Right cardiac atrium (tissue), 5 donors: ENCODE measurements around the gene MAPK12. TPM values are rescaled to one million over a fixed set of nuclear protein-coding genes. Genes with fewer than 3 reads are reported as not detected.
A peak's percentile ranks its signal among the peaks of the same experiment; 100 is the strongest.

ENCODE experiments used
- ATAC-seq, 2 donors: fragments of 200-7000 bp; cut with Tn5 transposase; one replicate each; pipeline versions ENCODE4 v1.8.0 to v1.9.1; 2020; ENCODE audit warnings: moderate library complexity in 2 of 2, mild to moderate bottlenecking in 1 of 2
- DNase-seq, 3 donors: peaks; one replicate each; pipeline ENCODE4 v3.0.0-alpha.2; 2020
- H3K27ac ChIP-seq: one replicate; pipeline ENCODE4 v1.5.1; 2013; ENCODE audit warnings: mild to moderate bottlenecking, low read length, control low read depth, moderate library complexity
- H3K27me3 ChIP-seq: one replicate; pipeline ENCODE4 v1.6.1; 2013; ENCODE audit not compliant: control insufficient read depth, insufficient read depth
- H3K4me1 ChIP-seq: one replicate; pipeline ENCODE4 v1.6.1; 2013; ENCODE audit warnings: low read length; ENCODE audit not compliant: control insufficient read depth, insufficient read depth
- H3K4me3 ChIP-seq: one replicate; pipeline ENCODE4 v1.5.1; 2013; ENCODE audit warnings: low read length, control low read depth
- H3K9me3 ChIP-seq: one replicate; pipeline ENCODE4 v1.6.1; 2013; ENCODE audit warnings: low read length; ENCODE audit not compliant: control insufficient read depth
- WGBS: extraction: QIAGEN DNeasy Blood & Tissue Kit; methylation state at CpG from one replicate; pipeline ENCODE4 v1.1.7; 2013; 5-methylcytosine and 5-hydroxymethylcytosine counted together
- intact Hi-C, 4 donors: fragments of 100-400 bp; cut with DNase I; formaldehyde crosslinking; loops; one replicate each; pipeline versions ENCODE4 v1.11.0 to v1.14.0; 2022 to 2023
- polyA plus RNA-seq: library from polyadenylated mRNA; stranded (reverse); fragments of 200-250 nt; gene quantifications from one replicate; pipeline ENCODE4 v1.2.3, GENCODE V29; 2013
- total RNA-seq, 4 donors: library from RNA; stranded (reverse); fragmentation: NEBNext Ultra II Directional; extraction: Animal tissue kit (Norgen Biotek cat#: 25700); gene quantifications; one replicate each; pipeline ENCODE4 v1.2.1, GENCODE V29; 2021
- donor health status: healthy with polysubstance abuse.
- donor health status: DM: no; HTN: yes; CAD: no.
- donor health status: DM: no; HTN: no; CAD: no.
- donor health status: DM: no; HTN: yes; CAD: no; lungs with severe emphysema.
- donor health status: DM: yes; HTN: yes; CAD: no.

MAPK12 gene
- total and polyA plus RNA-seq, 5 donors: 10.5 to 15.2 (median 11.5) TPM

DNA sequence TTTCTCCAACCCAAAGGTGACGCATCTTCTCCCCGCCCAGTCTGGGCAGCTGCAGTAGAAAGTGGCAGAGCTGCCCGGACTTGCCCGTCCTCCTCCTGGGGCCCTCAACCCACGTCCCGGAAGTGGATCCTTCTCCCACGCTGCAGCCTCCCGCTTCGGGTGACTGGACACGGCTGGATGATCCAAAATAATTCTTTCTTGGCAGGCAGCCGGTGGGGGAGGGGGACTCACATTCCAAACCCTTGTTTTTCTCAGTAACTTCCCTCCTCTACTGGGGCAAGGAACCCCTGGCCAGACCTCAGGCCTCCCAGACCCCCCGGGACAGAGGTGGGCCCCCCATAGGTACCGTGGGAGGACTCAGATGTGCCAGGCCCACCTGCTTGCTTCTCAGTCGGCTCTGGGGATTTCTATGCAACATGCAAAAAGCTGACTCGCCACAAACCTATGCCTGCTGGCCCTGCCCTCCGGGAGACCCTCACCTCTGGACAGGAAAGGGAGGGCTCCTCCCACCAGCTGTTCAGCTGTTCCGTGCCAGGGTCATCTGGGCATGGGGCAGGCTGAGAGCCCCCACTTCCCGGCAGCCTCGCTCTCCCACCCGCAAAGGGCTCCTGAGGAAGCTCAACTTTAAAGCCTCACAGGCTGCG, 44.6 kb upstream of the MAPK12 start:
- intact Hi-C loops: no loop called here
- WGBS: 1% methylated on average over 21 of the region's 21 CpGs

GRCh38 chr22:50305393-50305922, 44.0 kb upstream of the MAPK12 start:
- Histone ChIP-seq H3K9me3 (no peaks in the 10 kb centered on the region), H3K27ac (peak overlapping the region; percentile 76), H3K4me3 (peak overlapping the region; percentile 84), H3K4me1 (peaks cover 16% of the 10 kb centered on the region), H3K27me3 (no peaks in the 10 kb centered on the region)
- DNase-seq (peak in 1 of 3 donors; percentile 70), ATAC-seq (no peak)
- intact Hi-C loops: no loop called here
- WGBS: 49% methylated on average over 14 of the region's 14 CpGs

More for the DNA sequence above, 44.6 kb upstream of the MAPK12 start:
- H3K4me3 ChIP-seq: peak overlapping the region; percentile 84
- H3K27ac ChIP-seq: peak overlapping the region; percentile 76
- no peaks in the 10 kb centered on the region for H3K9me3 ChIP-seq
- no peaks in the 10 kb centered on the region for H3K27me3 ChIP-seq
- DNase-seq (peak; percentile 84 to 94 (median 92)), ATAC-seq (peak; percentile 49 to 54)
- H3K4me1 ChIP-seq: peaks cover 16% of the 10 kb centered on the region

- Histone ChIP-seq H3K9me3 (no peaks in the 10 kb centered on the region), H3K27me3 (no peaks in the 10 kb centered on the region), H3K4me3 (no peak overlapping the region), H3K27ac (peak overlapping the region; percentile 76), H3K4me1 (peaks cover 16% of the 10 kb centered on the region)
- peak; percentile 60 to 88 (median 88) for DNase-seq
- WGBS: 33% methylated on average over 22 of the region's 22 CpGs
- intact Hi-C loops: no loop called here
- peak in 1 of 2 donors; percentile 1 for ATAC-seq
Observed at GRCh38 chr22:50304528-50305392, 43.3 kb upstream of the MAPK12 start.

DNA sequence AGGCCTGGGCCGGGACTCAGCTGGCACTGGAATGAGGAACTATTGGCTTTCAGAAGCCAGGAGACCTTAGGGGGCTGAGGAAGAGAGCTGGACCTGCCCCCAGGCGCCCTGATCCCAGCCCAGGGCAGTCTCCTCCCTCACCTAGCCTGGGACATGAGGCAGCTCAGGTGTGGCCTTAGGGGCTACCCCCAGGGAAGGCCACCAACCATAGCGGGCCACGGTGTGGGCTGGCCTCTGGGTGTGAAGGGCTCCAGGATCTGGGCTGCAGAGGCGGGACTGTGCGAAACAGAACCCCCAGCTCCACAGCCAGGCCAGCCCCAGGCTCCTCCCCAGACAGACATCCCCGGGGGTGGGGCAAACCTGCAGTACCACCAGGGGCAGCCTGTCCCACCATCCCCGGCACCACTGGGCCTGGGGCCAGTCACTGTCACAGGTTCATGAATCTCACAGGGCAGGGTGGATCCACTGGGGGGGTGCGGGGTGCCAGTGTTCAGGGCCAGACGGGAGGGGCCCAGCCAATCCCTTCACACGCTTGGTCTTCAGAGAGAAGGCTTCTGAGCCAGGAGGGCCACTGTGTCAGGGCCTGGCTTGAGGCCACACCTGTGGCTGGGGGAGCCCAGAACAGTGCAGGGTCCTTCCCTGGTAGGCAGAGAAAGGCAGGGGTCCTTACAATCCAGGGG, 42.5 kb upstream of the MAPK12 start:
- H3K4me1 ChIP-seq: peaks cover 14% of the 10 kb centered on the region
- DNase-seq: peak; percentile 54 to 90 (median 83)

DNA sequence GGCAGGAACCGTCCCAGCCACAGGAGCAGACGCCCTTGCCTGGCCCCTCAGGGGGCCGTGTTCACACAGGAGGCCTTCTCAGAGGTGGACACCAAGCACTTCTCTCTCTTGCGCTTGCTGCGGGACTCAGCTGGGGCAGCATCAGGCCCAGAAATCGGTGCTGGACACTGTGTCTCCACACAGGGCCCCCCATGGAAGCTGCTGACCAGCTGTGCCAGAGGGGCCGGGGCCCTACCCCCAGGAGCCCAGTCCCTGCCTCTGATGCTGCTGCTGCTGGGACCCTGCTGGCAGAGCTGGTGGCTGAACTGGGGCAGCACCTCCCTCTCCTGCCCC, 42.0 kb upstream of the MAPK12 start:
- intact Hi-C loops: no loop called here
- Histone ChIP-seq H3K27ac (peak overlapping the region; percentile 71), H3K9me3 (no peaks in the 10 kb centered on the region), H3K4me1 (peaks cover 16% of the 10 kb centered on the region), H3K27me3 (no peaks in the 10 kb centered on the region), H3K4me3 (no peak overlapping the region)
- ATAC-seq (no peak), DNase-seq (peak in 1 of 3 donors; percentile 79)
- 52% methylated on average over 7 of the region's 7 CpGs for WGBS

More for the DNA sequence above, 42.5 kb upstream of the MAPK12 start:
- H3K27ac ChIP-seq: peak overlapping the region; percentile 71
- ATAC-seq: no peak
- WGBS: 38% methylated on average over 11 of the region's 11 CpGs
- intact Hi-C loops: no loop called here
- no peaks in the 10 kb centered on the region for H3K27me3 ChIP-seq
- no peaks in the 10 kb centered on the region for H3K9me3 ChIP-seq
- H3K4me3 ChIP-seq: no peak overlapping the region

DNA sequence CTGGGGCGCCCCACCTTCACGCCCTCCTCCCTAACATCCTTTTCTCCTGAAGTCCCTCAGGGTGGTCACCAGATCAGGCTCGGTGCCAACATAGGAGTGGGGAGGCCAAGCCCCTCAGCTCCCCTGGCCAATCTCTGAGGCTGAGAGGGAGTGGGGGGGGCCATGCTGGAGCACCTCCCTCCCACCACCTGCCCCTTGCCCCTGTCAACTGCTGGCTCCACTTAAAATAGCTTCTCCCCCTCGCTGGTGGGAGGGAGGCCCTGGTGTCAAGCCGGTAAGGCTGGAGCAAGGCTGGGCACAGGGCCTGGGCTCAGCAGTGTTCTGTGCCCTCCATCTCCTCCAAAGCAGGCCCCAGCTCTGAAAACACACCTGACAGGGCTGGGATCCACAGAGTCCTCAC, 41.1 kb upstream of the MAPK12 start:
- no peaks in the 10 kb centered on the region for H3K27me3 ChIP-seq
- H3K27ac ChIP-seq: peak overlapping the region; percentile 71
- peaks cover 13% of the 10 kb centered on the region for H3K4me1 ChIP-seq
- DNase-seq (peak in 2 of 3 donors; percentile 77 to 84), ATAC-seq (peak in 1 of 2 donors; percentile 6)
- H3K9me3 ChIP-seq: no peaks in the 10 kb centered on the region
- H3K4me3 ChIP-seq: no peak overlapping the region
- 47% methylated on average over 5 of the region's 5 CpGs for WGBS
- intact Hi-C loops: no loop called here

DNA sequence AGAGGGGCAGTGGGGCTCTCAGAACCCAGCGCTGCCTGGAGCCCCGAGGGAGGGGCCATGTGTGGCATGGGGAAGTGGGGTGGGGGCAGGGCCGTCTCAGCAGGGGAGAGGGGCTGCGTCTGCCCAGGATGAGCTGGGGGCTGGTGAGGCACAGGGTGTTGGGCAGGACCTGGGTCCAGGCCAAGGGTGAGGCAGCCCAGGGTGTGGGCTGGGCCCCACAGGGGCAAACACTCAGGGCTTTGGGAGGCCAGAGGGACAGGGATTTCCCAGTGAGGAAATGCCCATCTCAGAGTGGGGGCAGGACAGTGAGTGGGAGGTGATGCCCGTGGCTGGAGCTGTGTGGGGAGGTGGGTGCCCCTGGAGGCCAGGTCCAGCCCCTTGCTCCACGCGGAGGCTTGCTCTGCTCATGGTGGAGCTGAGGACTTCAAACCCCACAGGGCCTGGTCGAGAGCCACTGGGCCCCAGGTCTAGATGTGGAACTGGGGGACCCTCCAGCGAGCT, 40.6 kb upstream of the MAPK12 start:
- ATAC-seq: peak; percentile 1 to 3
- peak in 2 of 3 donors; percentile 76 to 84 for DNase-seq
- Histone ChIP-seq H3K4me3 (no peak overlapping the region), H3K27me3 (no peaks in the 10 kb centered on the region), H3K27ac (peak overlapping the region; percentile 71), H3K4me1 (peaks cover 13% of the 10 kb centered on the region), H3K9me3 (no peaks in the 10 kb centered on the region)
- intact Hi-C loops: no loop called here
- WGBS: 33% methylated on average over 9 of the region's 9 CpGs

DNA sequence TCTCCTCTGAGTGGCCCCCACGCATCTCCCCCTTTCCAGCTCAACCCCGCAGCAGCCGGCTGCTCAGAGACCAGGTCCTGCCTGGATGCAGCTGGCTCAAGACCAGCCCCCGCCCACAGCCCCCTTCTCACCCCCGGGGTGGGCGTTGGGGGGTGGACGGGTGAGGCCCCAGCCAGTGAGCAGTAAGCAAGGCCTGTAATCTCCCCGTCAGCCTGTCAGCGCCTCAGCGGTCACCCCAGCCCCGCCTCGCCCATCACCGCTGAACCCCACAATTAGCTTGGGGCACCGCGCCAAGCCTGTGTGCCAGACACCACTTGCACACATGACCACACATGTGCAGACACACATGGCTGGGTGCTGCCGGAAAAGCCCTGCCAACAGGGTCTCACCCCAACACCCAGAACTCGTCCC, 40.1 kb upstream of the MAPK12 start:
- H3K9me3 ChIP-seq: no peaks in the 10 kb centered on the region
- no peak for ATAC-seq
- no peak overlapping the region for H3K4me3 ChIP-seq
- peaks cover 13% of the 10 kb centered on the region for H3K4me1 ChIP-seq
- peak overlapping the region; percentile 71 for H3K27ac ChIP-seq
- WGBS: 36% methylated on average over 17 of the region's 17 CpGs
- intact Hi-C loops: no loop called here
- DNase-seq: peak in 2 of 3 donors; percentile 78 to 82
- no peaks in the 10 kb centered on the region for H3K27me3 ChIP-seq

DNA sequence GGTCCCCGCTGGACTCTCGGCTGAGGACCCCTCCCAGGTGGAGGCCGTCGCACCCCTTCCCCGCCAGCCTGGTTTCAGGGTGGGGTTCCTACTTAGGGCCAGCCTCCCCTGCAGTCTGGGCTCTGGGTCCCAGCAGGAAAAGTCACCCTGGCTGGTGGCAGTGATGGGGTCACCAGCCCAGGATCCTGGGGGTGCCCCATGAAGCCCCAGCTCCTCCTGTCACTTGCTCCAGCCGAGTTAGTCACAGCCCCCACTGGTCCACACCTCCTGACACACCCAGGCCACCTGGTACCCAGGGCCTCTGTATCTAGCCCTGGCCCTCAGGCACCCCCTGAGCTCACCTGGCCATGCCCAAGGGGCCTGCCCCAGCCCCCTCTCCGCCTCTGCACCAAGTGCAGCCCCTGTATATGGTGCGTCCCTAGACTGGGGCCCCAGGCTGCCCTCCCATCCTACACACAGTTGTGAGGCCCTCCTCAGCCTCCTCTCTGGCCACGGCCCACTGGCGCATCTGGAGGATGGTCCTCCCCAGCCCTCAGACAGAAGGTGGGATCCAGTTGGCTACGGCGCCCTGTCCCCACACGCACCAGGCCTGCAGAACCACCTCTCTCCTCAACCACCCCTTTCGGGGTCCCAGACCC, 39.3 kb upstream of the MAPK12 start:
- Histone ChIP-seq H3K9me3 (no peaks in the 10 kb centered on the region), H3K4me1 (peaks cover 13% of the 10 kb centered on the region), H3K27ac (no peak overlapping the region), H3K27me3 (no peaks in the 10 kb centered on the region), H3K4me3 (no peak overlapping the region)
- WGBS: 70% methylated on average over 14 of the region's 14 CpGs
- DNase-seq (no peak), ATAC-seq (no peak)
- intact Hi-C loops: no loop called here
